ENCODE results near the gene TBCC.

DNA sequence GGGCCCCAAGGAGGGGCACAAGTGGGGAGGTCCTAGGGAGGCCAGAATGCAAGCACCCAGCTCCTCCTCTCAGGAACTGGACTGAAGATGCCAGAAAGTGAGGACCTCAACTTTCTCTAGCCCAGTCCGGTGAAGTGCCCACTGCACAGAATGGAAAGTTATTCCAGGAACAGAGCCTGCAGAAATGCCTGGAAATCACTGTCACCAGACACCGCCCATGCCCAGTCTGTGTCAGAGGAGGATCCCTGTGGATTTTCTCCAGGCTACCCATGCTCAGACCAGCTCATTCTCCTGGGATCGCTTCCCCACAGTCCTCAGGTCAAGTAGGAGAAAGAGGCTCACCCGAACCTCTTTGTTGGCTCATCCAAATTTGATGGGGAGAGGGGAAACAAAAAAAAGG lies 30.0 kb downstream of the TBCC start:
- TF ChIP-seq CTCF (IDR thresholded peaks at IDR 0.05) (no peak), POLR2A (IDR thresholded peaks at IDR 0.05) (no peak), EP300 (IDR thresholded peaks at IDR 0.05) (no peak)
